Psoas muscle (tissue), 8 donors: ENCODE measurements around the gene CYP21A2. TPM values are rescaled to one million over a fixed set of nuclear protein-coding genes. Genes with fewer than 3 reads are reported as not detected.
A peak's percentile ranks its signal among the peaks of the same experiment; 100 is the strongest.

Experiments
- ATAC-seq, 4 donors: fragments of 200-7000 bp; cut with Tn5 transposase; one replicate each; pipeline ENCODE4 v1.9.1; 2020; ENCODE audit warnings: moderate library complexity in 3 of 4, mild to moderate bottlenecking in 2 of 4
- DNase-seq, 2 donors: peaks; one replicate each; pipeline ENCODE4 v3.0.0-alpha.2; 2020
- H3K27ac ChIP-seq: fragments of 200-600 bp; one replicate; pipeline ENCODE4 v1.8.0; 2022
- H3K27me3 ChIP-seq, 3 donors: fragments of 200-600 bp in 1 of 3; one replicate each; pipeline versions ENCODE4 v1.6.1 to v1.8.0; 2013 to 2022; ENCODE audit warnings: low read length in 2 of 3, mild to moderate bottlenecking in 2 of 3, moderate library complexity in 1 of 3; ENCODE audit not compliant: insufficient read depth in 3 of 3
- H3K36me3 ChIP-seq, 2 donors: fragments of 200-600 bp in 1 of 2; one replicate each; pipeline versions ENCODE4 v1.6.1 to v1.8.0; 2013 to 2022; ENCODE audit warnings: low read depth in 1 of 2, mild to moderate bottlenecking in 1 of 2, moderate library complexity in 1 of 2; ENCODE audit not compliant: insufficient read depth in 1 of 2
- H3K4me1 ChIP-seq: fragments of 200-600 bp; one replicate; pipeline ENCODE4 v1.8.0; 2022
- H3K4me3 ChIP-seq: fragments of 200-600 bp; one replicate; pipeline ENCODE4 v1.8.0; 2022; ENCODE audit warnings: mild to moderate bottlenecking
- H3K9me3 ChIP-seq: fragments of 200-600 bp; one replicate; pipeline ENCODE4 v1.8.0; 2022
- WGBS, 3 donors: extraction: QIAGEN DNeasy Blood & Tissue Kit; methylation state at CpG; one replicate each; pipeline versions ENCODE4 v1.1.6 to v1.1.7; 2013; 5-methylcytosine and 5-hydroxymethylcytosine counted together
- intact Hi-C, 2 donors: fragments of 100-400 bp; cut with DNase I; formaldehyde crosslinking; loops; one replicate each; pipeline versions ENCODE4 v1.11.0 to v1.14.2; 2022
- polyA plus RNA-seq, 3 donors: library from polyadenylated mRNA; stranded (reverse); fragments of 200-250 nt; gene quantifications; one replicate each; pipeline ENCODE4 v1.2.3, GENCODE V29; 2013
- total RNA-seq, 4 donors: library from RNA; stranded (reverse); fragmentation: NEBNext Ultra II Directional in 2 of 4; extraction: Animal tissue kit (Norgen Biotek cat#: 25700) in 2 of 4; gene quantifications; one replicate each; pipeline versions ENCODE4 v1.2.1 to v1.2.4, GENCODE V29; 2021 to 2023
- TF ChIP-seq, protein P1 (sequence below): fragments of 200-600 bp; IDR thresholded peaks from one replicate; pipeline ENCODE4 v1.8.0; 2022; ENCODE audit warnings: antibody characterized with exemption
- donor health status: healthy with polysubstance abuse.
- donor health status: DM: no; HTN: no; CAD: no; lungs with moderate emphysema.
- donor health status: Bipolar disorder and iron deficiency.
- donor health status: healthy.
- donor health status: DM: yes; HTN: yes; CAD: no.
- donor health status: DM: no; HTN: no; CAD: no.
- donor health status: DM: no; HTN: no; CAD: no.
- donor health status: DM: yes; HTN: yes; CAD: no.

CYP21A2 gene
- total and polyA plus RNA-seq, 7 donors = 0.05 to 9.9 (median 0.15) TPM; not detected in 3

DNA sequence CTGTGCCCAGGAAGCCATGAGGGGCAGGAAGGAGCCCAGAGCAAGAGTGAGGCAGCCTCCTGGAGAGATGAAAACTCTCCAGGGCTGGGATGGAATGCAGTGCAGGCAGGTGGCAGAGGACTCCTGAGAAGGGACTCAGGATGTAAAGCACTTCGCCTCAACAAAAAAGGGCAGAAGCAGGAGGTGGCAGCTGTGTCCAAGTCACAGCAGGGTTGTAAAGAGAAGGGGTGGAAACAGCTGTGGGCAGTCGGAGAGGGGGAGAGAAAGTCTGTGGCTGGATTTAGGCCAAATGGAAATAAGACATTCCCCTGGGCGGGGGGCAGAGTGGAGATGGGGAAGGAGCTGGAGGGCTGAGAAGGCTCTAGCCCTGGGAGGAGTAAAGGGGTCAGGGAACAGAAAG is 34.9 kb downstream of the CYP21A2 start:
- Histone ChIP-seq H3K36me3 (peaks cover 0 to 5% of the 10 kb centered on the region in 2 donors), H3K27ac (no peak overlapping the region), H3K27me3 (no peaks in the 10 kb centered on the region), H3K4me3 (no peak overlapping the region), H3K9me3 (no peaks in the 10 kb centered on the region), H3K4me1 (no peaks in the 10 kb centered on the region)
- TF ChIP-seq, protein P1, sequence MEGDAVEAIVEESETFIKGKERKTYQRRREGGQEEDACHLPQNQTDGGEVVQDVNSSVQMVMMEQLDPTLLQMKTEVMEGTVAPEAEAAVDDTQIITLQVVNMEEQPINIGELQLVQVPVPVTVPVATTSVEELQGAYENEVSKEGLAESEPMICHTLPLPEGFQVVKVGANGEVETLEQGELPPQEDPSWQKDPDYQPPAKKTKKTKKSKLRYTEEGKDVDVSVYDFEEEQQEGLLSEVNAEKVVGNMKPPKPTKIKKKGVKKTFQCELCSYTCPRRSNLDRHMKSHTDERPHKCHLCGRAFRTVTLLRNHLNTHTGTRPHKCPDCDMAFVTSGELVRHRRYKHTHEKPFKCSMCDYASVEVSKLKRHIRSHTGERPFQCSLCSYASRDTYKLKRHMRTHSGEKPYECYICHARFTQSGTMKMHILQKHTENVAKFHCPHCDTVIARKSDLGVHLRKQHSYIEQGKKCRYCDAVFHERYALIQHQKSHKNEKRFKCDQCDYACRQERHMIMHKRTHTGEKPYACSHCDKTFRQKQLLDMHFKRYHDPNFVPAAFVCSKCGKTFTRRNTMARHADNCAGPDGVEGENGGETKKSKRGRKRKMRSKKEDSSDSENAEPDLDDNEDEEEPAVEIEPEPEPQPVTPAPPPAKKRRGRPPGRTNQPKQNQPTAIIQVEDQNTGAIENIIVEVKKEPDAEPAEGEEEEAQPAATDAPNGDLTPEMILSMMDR = no peak
- no peak for ATAC-seq
- DNase-seq = peak in 1 of 2 donors; percentile 5
- WGBS, 3 donors = 45 to 53% (median 49%) methylated on average over 3 of the region's 3 CpGs
- intact Hi-C loops = no loop called here

DNA sequence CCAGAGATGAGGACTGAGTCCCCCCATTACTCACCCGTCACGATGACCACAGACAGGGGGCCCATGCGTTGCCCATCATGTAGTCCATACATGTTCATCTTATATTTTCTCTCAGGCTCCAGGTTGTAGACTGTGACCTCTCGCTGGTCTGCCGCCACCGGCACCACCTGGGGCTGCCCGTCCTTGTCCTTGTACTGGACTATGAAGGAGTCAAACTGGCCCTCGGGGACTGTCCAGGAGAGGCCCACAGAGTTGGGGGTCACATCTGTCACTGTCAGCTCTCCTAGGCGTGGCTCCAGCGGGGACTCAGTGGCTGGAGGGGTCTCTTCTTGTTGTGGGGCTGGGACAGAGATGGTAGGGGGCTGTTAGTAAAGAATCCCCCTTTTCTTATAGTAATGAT is 35.4 kb downstream of the CYP21A2 start:
- H3K36me3 ChIP-seq = peaks cover 0 to 2% of the 10 kb centered on the region in 2 donors
- H3K4me1 ChIP-seq = no peaks in the 10 kb centered on the region
- no peak overlapping the region for H3K27ac ChIP-seq
- TF ChIP-seq, protein P1 = no peak
- no peak overlapping the region for H3K4me3 ChIP-seq
- no peak for ATAC-seq
- intact Hi-C loops = no loop called here
- no peaks in the 10 kb centered on the region for H3K9me3 ChIP-seq
- no peaks in the 10 kb centered on the region for H3K27me3 ChIP-seq
- peak in 1 of 2 donors; percentile 44 for DNase-seq
- WGBS, 3 donors = 85 to 96% (median 88%) methylated on average over 10 of the region's 10 CpGs

DNA sequence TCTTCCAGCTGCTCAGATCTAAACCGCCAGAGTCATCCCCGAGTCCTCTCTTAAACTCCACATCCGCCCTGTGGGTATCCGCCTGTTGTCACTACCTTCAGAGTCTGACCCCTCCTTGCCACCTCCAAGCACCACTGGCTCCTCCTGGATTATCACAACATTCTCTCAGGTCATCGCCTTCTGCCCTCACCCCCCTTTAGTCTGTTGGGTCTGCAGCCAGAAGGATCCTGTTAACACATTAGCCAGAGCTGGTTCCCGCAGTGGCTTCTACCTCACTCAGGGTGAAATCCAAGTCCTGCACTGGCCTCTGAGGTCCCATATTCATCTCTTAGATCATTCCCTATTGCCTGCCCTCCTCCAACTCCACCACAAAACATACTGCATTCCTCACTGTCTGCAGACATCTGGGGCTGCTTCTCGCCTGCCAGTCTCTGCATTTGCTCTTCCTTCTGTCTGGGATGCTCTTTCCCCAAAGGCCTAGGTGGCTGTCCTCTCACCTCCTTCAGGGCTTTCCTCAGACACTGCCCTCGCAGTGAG is 36.8 kb downstream of the CYP21A2 start:
- DNase-seq = peak in 1 of 2 donors; percentile 31
- TF ChIP-seq, protein P1 = no peak
- H3K9me3 ChIP-seq = no peaks in the 10 kb centered on the region
- H3K4me1 ChIP-seq = no peaks in the 10 kb centered on the region
- no peak overlapping the region for H3K27ac ChIP-seq
- ATAC-seq = no peak
- H3K4me3 ChIP-seq = no peak overlapping the region
- no peaks in the 10 kb centered on the region for H3K36me3 ChIP-seq
- no peaks in the 10 kb centered on the region for H3K27me3 ChIP-seq
- 79 to 81% (median 80%) methylated on average over 8 of the region's 8 CpGs for WGBS, 3 donors
- intact Hi-C loops = no loop called here

DNA sequence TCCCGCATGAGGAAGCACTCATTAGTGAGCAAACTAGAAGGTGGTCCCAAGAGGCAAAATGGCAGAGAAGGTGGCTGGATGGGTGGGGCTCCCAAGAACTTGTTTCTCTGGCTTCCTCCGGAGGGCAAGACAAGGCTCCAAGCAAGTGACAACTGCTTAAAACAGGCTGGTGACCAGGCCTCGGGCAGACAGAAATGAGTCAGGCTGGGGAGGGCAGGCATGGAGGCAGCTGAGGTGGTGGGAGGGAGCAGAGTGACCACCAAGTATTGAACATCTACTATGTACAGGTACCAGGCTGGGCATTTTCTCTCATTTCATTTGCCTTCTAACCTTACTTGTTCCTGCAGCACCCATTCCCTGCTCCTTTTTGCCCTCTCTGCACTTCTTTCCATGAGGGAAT is 37.6 kb downstream of the CYP21A2 start:
- WGBS, 3 donors = 43 to 61% (median 50%) methylated on average over 3 of the region's 3 CpGs
- H3K27ac ChIP-seq = no peak overlapping the region
- H3K27me3 ChIP-seq = no peaks in the 10 kb centered on the region
- H3K4me3 ChIP-seq = no peak overlapping the region
- intact Hi-C loops = no loop called here
- H3K36me3 ChIP-seq = no peaks in the 10 kb centered on the region
- ATAC-seq = no peak
- no peaks in the 10 kb centered on the region for H3K4me1 ChIP-seq
- H3K9me3 ChIP-seq = no peaks in the 10 kb centered on the region
- TF ChIP-seq, protein P1 = no peak
- peak; percentile 9 to 27 for DNase-seq

DNA sequence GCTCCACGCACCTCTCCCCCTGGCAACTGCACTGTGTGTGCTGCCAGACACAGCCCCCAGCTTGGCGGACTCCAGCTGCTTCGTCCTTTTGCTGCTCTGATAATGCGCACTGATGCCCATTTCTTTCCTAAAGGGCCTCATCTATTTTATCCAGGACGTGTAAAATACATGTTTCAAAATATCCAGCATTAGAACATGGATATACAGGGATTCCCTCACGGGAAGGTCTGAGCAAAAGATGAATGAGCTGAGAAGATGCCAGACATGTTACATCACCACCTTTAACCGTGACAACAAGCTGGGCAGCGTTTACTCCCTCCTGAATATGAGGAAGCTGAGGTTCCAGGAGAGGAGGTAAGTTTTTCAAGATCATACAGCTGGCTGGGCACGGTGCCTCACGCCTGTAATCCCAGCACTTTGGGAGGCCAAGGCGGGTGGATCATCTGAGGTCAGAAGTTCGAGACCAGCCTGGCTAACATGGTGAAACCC is 38.1 kb downstream of the CYP21A2 start:
- intact Hi-C loops = no loop called here
- 20 to 31% (median 23%) methylated on average over 12 of the region's 12 CpGs for WGBS, 3 donors
- ATAC-seq (peak; percentile 25 to 66 (median 53)), DNase-seq (peak; percentile 76 to 86)
- Histone ChIP-seq H3K27ac (no peak overlapping the region), H3K9me3 (no peaks in the 10 kb centered on the region), H3K27me3 (peaks cover 0 to 2% (median 0%) of the 10 kb centered on the region in 3 donors), H3K4me3 (no peak overlapping the region), H3K36me3 (no peaks in the 10 kb centered on the region), H3K4me1 (no peaks in the 10 kb centered on the region)
- TF ChIP-seq, protein P1 = no peak
